Activated B cell treated with CpG ODN at 0.5 μM for 24 hours (primary cell): Measurements from ENCODE around the gene NRDC. TPM values are rescaled to one million over a fixed set of nuclear protein-coding genes. Genes with fewer than 3 reads are reported as not detected.

Experiments used
- ATAC-seq: fragments of 200-7000 bp; cut with Tn5 transposase; one replicate; pipeline ENCODE4 v1.10.0; 2021; ENCODE audit warnings: low read depth, mild to moderate bottlenecking, moderate library complexity
- CTCF ChIA-PET: fragments of 350-600 bp; sonication (Branson Sonifier 250); formaldehyde crosslinking; loops from one replicate; lab custom pipeline; 2021; ENCODE audit warnings: antibody characterized with exemption; lab: Charles Lee
- POLR2A ChIA-PET: fragments of 350-600 bp; sonication (Branson Sonifier 250); formaldehyde crosslinking; loops from one replicate; lab custom pipeline; 2021; ENCODE audit warnings: antibody characterized with exemption; lab: Charles Lee
- DNase-seq: peaks from one replicate; pipeline ENCODE4 v3.0.0; 2022
- H3K27ac Mint-ChIP-seq: one replicate; pipeline ENCODE4 v1.8.0; 2020; ENCODE audit warnings: mixed read lengths
- H3K27me3 Mint-ChIP-seq: one replicate; pipeline ENCODE4 v1.8.0; 2021; ENCODE audit warnings: mixed read lengths
- H3K36me3 Mint-ChIP-seq: one replicate; pipeline ENCODE4 v1.8.0; 2021; ENCODE audit warnings: low read depth, mixed read lengths
- H3K4me1 Mint-ChIP-seq: one replicate; pipeline ENCODE4 v1.8.0; 2021; ENCODE audit warnings: mixed read lengths
- H3K4me3 Mint-ChIP-seq: one replicate; pipeline ENCODE4 v1.8.0; 2020; ENCODE audit warnings: mild to moderate bottlenecking, mixed read lengths
- H3K9me3 Mint-ChIP-seq: one replicate; pipeline ENCODE4 v1.8.0; 2020; ENCODE audit warnings: mixed read lengths
- CTCF ChIP-seq: fragments of 200-600 bp; IDR thresholded peaks from one replicate; pipeline ENCODE4 v1.8.0; 2022; ENCODE audit warnings: antibody characterized with exemption, mild to moderate bottlenecking
- intact Hi-C: fragments of 100-400 bp; cut with micrococcal nuclease; formaldehyde crosslinking; loops from one replicate; pipeline ENCODE4 v1.15.1; 2024
- total RNA-seq: library from RNA; stranded (reverse); gene quantifications from 2 replicates; pipeline ENCODE4 v1.2.3, GENCODE V29; 2022

NRDC gene
- total RNA-seq, 1 donor from 2014 or later, result 162 TPM

- H3K4me1 Mint-ChIP-seq, result peaks cover 29% of the 10 kb centered on the region
- ChIA-PET POLR2A (interaction anchor here (3.0 kb wide), 1 partner anchor 17 kb away, joined by 24 read pairs; the partner anchor contains the start of gene NRDC), CTCF (no interaction called here)
- no peak for TF ChIP-seq CTCF
- intact Hi-C loops, result loop anchor here (2.0 kb wide), 1 partner anchor 29 kb away; no protein-coding TSS in a partner anchor
- H3K27ac Mint-ChIP-seq, result no peak overlapping the region
- H3K4me3 Mint-ChIP-seq, result no peak overlapping the region
- H3K27me3 Mint-ChIP-seq, result no peaks in the 10 kb centered on the region
- no peaks in the 10 kb centered on the region for H3K9me3 Mint-ChIP-seq
- H3K36me3 Mint-ChIP-seq, result peaks cover 2% of the 10 kb centered on the region
- no peak for DNase-seq
- no peak for ATAC-seq
Observed at GRCh38 chr1:51861669-51862068, 16.9 kb downstream of the NRDC start.

- no peak for TF ChIP-seq CTCF
- ChIA-PET POLR2A (no interaction called here), CTCF (no interaction called here)
- H3K4me3 Mint-ChIP-seq, result no peak overlapping the region
- H3K9me3 Mint-ChIP-seq, result no peaks in the 10 kb centered on the region
- no peak for DNase-seq
- peaks cover 11% of the 10 kb centered on the region for H3K36me3 Mint-ChIP-seq
- no peaks in the 10 kb centered on the region for H3K27me3 Mint-ChIP-seq
- ATAC-seq, result no peak
- intact Hi-C loops, result no loop called here
- H3K27ac Mint-ChIP-seq, result no peak overlapping the region
- H3K4me1 Mint-ChIP-seq, result peaks cover 21% of the 10 kb centered on the region
Observed at GRCh38 chr1:51859735-51860134, 18.8 kb downstream of the NRDC start.

GRCh38 chr1:51859333-51859732 is 19.2 kb downstream of the NRDC start:
- no peak for TF ChIP-seq CTCF
- Mint-ChIP-seq H3K9me3 (no peaks in the 10 kb centered on the region), H3K27me3 (no peaks in the 10 kb centered on the region), H3K4me1 (peaks cover 21% of the 10 kb centered on the region), H3K36me3 (peaks cover 14% of the 10 kb centered on the region), H3K27ac (no peak overlapping the region), H3K4me3 (no peak overlapping the region)
- intact Hi-C loops, result no loop called here
- ChIA-PET CTCF (no interaction called here), POLR2A (no interaction called here)
- DNase-seq (no peak), ATAC-seq (no peak)

GRCh38 chr1:51858892-51859291 is 19.6 kb downstream of the NRDC start:
- H3K4me1 Mint-ChIP-seq, result peaks cover 19% of the 10 kb centered on the region
- no peak overlapping the region for H3K4me3 Mint-ChIP-seq
- no peak overlapping the region for H3K27ac Mint-ChIP-seq
- TF ChIP-seq CTCF, result no peak
- CTCF ChIA-PET, result no interaction called here
- H3K9me3 Mint-ChIP-seq, result no peaks in the 10 kb centered on the region
- POLR2A ChIA-PET, result no interaction called here
- H3K36me3 Mint-ChIP-seq, result peaks cover 16% of the 10 kb centered on the region
- intact Hi-C loops, result no loop called here
- H3K27me3 Mint-ChIP-seq, result no peaks in the 10 kb centered on the region
- DNase-seq (no peak), ATAC-seq (no peak)

GRCh38 chr1:51856745-51857144 is 21.8 kb downstream of the NRDC start:
- intact Hi-C loops, result no loop called here
- no peaks in the 10 kb centered on the region for H3K9me3 Mint-ChIP-seq
- H3K36me3 Mint-ChIP-seq, result peaks cover 21% of the 10 kb centered on the region
- POLR2A ChIA-PET, result no interaction called here
- H3K4me3 Mint-ChIP-seq, result no peak overlapping the region
- CTCF ChIA-PET, result no interaction called here
- ATAC-seq (no peak), DNase-seq (no peak)
- H3K27ac Mint-ChIP-seq, result no peak overlapping the region
- peaks cover 4% of the 10 kb centered on the region for H3K4me1 Mint-ChIP-seq
- no peak for TF ChIP-seq CTCF
- no peaks in the 10 kb centered on the region for H3K27me3 Mint-ChIP-seq
